K562 (cell line): ENCODE data around the gene PDRG1. TPM values are rescaled to one million over a fixed set of nuclear protein-coding genes. Genes with fewer than 3 reads are reported as not detected.

Experiments used
- BCOR ChIP-seq: fragments of 450-650 bp; IDR thresholded peaks from 2 replicates; pipeline ENCODE4 v1.6.1; 2016
- BHLHE40 ChIP-seq: IDR thresholded peaks from 2 replicates; pipeline ENCODE4 v1.6.1; 2011; ENCODE audit warnings: low read length, improper control_type of control experiment
- GABPB2 ChIP-seq: fragments of 250-450 bp; sonication (Bioruptor Pico); conservative IDR thresholded peaks from 2 replicates; pipeline ENCODE4 v1.5.1; 2021; ENCODE audit warnings: mild to moderate bottlenecking
- HEY1 ChIP-seq: fragments of 250-450 bp; sonication (Bioruptor Pico); IDR thresholded peaks from 2 replicates; pipeline ENCODE4 v1.5.0; 2020; ENCODE audit warnings: mild to moderate bottlenecking, moderate library complexity, borderline replicate concordance
- HMG20B ChIP-seq: fragments of 250-450 bp; sonication (Bioruptor Pico); IDR thresholded peaks from 2 replicates; pipeline ENCODE4 v1.5.0; 2021; ENCODE audit warnings: mild to moderate bottlenecking
- KAT2B ChIP-seq: IDR thresholded peaks from one replicate; pipeline ENCODE4 v1.6.1; 2012; ENCODE audit warnings: low read depth, mild to moderate bottlenecking, control low read depth, inconsistent platforms, low read length, moderate library complexity
- RBM25 ChIP-seq: fragments of 200-400 bp; formaldehyde crosslinking; IDR thresholded peaks from 2 replicates; pipeline ENCODE4 v1.6.1; 2018; ENCODE audit warnings: low read length, low read depth, moderate library complexity; ENCODE audit not compliant: severe bottlenecking
- RBM34 ChIP-seq: fragments of 200-400 bp; formaldehyde crosslinking; IDR thresholded peaks from 2 replicates; pipeline ENCODE4 v1.6.1; 2018; ENCODE audit warnings: low read length, borderline replicate concordance; ENCODE audit not compliant: insufficient read depth
- SP2 ChIP-seq: IDR thresholded peaks from 2 replicates; pipeline ENCODE4 v1.6.1; 2011; ENCODE audit warnings: mild to moderate bottlenecking, low read depth, low read length, moderate library complexity; ENCODE audit not compliant: poor library complexity, severe bottlenecking; ENCODE audit errors: extremely low read depth
- U2AF1 ChIP-seq: fragments of 200-400 bp; formaldehyde crosslinking; optimal IDR thresholded peaks from 2 replicates; pipeline ENCODE3; 2017; ENCODE audit warnings: mild to moderate bottlenecking, low read depth, low read length, moderate library complexity
- ZNF316 ChIP-seq: fragments of 450-650 bp; IDR thresholded peaks from 2 replicates; pipeline ENCODE4 v1.6.1; 2016
- polyA plus RNA-seq, 8 experiments: library from polyadenylated mRNA; depleted of rRNA in 4 of 8; stranded (reverse) in 5 of 8; unstranded in 3 of 8; fragments of >200 nt; fragmentation: Nextera tagmentation in 2 of 8; fragmentation: Illumina TruSeq in 1 of 8; extraction: Ambion mirVana in 2 of 8; extraction: Trizol in 1 of 8; gene quantifications; 2 replicates each; pipeline versions ENCODE4 v1.2.1 to v1.2.3, GENCODE V29; 2011 to 2014; ENCODE audit warnings: inconsistent platforms in 1 of 8, missing spikeins in 1 of 8
- total RNA-seq, 7 experiments: library from RNA; depleted of rRNA in 6 of 7; stranded (reverse); fragments of >200 nt in 6 of 7; fragmentation: Illumina TruSeq in 2 of 7; extraction: Trizol in 2 of 7; gene quantifications; 2 replicates each; pipeline versions ENCODE4 v1.2.1 to v1.2.3, GENCODE V29; 2011 to 2021; ENCODE audit warnings: low replicate concordance in 1 of 7
- TF ChIP-seq, protein P1 (sequence below): sonication (generic); formaldehyde crosslinking; IDR thresholded peaks from 2 replicates; pipeline ENCODE4 v1.8.0; 2022; ENCODE audit warnings: mild to moderate bottlenecking, missing genetic modification reagents
- TF ChIP-seq, protein P2 (sequence below): fragments of 250-450 bp; sonication (Bioruptor Pico); IDR thresholded peaks from 2 replicates; pipeline ENCODE4 v1.5.0; 2020; ENCODE audit warnings: mild to moderate bottlenecking, borderline replicate concordance

Gene PDRG1
- total and polyA plus RNA-seq, 9 of the 15 experiments (the other 6 are each of a cell fraction or from before 2014, with no cell fraction given), result 12.6 to 58.6 (median 26.1) TPM

- no peak for TF ChIP-seq SP2
- no peak for TF ChIP-seq U2AF1
- no peak for TF ChIP-seq BHLHE40
- no peak for TF ChIP-seq ZNF316
- no peak for TF ChIP-seq HMG20B (CRISPR knock-in tag)
- TF ChIP-seq RBM25, result peak; percentile 36
- TF ChIP-seq HEY1 (CRISPR knock-in tag), result no peak
- TF ChIP-seq, protein P1, sequence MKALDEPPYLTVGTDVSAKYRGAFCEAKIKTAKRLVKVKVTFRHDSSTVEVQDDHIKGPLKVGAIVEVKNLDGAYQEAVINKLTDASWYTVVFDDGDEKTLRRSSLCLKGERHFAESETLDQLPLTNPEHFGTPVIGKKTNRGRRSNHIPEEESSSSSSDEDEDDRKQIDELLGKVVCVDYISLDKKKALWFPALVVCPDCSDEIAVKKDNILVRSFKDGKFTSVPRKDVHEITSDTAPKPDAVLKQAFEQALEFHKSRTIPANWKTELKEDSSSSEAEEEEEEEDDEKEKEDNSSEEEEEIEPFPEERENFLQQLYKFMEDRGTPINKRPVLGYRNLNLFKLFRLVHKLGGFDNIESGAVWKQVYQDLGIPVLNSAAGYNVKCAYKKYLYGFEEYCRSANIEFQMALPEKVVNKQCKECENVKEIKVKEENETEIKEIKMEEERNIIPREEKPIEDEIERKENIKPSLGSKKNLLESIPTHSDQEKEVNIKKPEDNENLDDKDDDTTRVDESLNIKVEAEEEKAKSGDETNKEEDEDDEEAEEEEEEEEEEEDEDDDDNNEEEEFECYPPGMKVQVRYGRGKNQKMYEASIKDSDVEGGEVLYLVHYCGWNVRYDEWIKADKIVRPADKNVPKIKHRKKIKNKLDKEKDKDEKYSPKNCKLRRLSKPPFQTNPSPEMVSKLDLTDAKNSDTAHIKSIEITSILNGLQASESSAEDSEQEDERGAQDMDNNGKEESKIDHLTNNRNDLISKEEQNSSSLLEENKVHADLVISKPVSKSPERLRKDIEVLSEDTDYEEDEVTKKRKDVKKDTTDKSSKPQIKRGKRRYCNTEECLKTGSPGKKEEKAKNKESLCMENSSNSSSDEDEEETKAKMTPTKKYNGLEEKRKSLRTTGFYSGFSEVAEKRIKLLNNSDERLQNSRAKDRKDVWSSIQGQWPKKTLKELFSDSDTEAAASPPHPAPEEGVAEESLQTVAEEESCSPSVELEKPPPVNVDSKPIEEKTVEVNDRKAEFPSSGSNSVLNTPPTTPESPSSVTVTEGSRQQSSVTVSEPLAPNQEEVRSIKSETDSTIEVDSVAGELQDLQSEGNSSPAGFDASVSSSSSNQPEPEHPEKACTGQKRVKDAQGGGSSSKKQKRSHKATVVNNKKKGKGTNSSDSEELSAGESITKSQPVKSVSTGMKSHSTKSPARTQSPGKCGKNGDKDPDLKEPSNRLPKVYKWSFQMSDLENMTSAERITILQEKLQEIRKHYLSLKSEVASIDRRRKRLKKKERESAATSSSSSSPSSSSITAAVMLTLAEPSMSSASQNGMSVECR, result no peak
- no peak for TF ChIP-seq RBM34
- TF ChIP-seq KAT2B, result no peak
- TF ChIP-seq GABPB2 (CRISPR knock-in tag), result no peak
- peak; percentile 50; the same call in 1 of the 2 replicates for TF ChIP-seq BCOR
- TF ChIP-seq, protein P2, sequence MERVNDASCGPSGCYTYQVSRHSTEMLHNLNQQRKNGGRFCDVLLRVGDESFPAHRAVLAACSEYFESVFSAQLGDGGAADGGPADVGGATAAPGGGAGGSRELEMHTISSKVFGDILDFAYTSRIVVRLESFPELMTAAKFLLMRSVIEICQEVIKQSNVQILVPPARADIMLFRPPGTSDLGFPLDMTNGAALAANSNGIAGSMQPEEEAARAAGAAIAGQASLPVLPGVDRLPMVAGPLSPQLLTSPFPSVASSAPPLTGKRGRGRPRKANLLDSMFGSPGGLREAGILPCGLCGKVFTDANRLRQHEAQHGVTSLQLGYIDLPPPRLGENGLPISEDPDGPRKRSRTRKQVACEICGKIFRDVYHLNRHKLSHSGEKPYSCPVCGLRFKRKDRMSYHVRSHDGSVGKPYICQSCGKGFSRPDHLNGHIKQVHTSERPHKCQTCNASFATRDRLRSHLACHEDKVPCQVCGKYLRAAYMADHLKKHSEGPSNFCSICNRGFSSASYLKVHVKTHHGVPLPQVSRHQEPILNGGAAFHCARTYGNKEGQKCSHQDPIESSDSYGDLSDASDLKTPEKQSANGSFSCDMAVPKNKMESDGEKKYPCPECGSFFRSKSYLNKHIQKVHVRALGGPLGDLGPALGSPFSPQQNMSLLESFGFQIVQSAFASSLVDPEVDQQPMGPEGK (CRISPR knock-in tag), result no peak
Measured at GRCh38 chr20:31988430-31989015, 36.7 kb upstream of the PDRG1 start (continued).
